Activated naive CD4-positive, alpha-beta T cell treated with anti-CD3 and anti-CD28 coated beads, Interleukin-2, amount 50 U/mL, for 24 hours (primary cell): ENCODE measurements around the gene HSPA6.
"Not testable (repeated sequence)": the region's sequence is repeated elsewhere in the genome, so short reads cannot be mapped to it uniquely, and the experiment has no call there.

ENCODE experiments used
- H3K27ac Mint-ChIP-seq: one replicate; pipeline ENCODE4 v1.8.0; 2021; ENCODE audit warnings: mild to moderate bottlenecking, mixed read lengths
- H3K27me3 Mint-ChIP-seq: one replicate; pipeline ENCODE4 v1.8.0; 2021; ENCODE audit warnings: mixed read lengths
- H3K36me3 Mint-ChIP-seq: one replicate; pipeline ENCODE4 v1.8.0; 2021; ENCODE audit warnings: mixed read lengths
- H3K4me1 Mint-ChIP-seq: one replicate; pipeline ENCODE4 v1.8.0; 2021; ENCODE audit warnings: mixed read lengths
- H3K4me3 Mint-ChIP-seq: one replicate; pipeline ENCODE4 v1.8.0; 2021; ENCODE audit warnings: mild to moderate bottlenecking, mixed read lengths
- H3K9me3 Mint-ChIP-seq: one replicate; pipeline ENCODE4 v1.8.0; 2021; ENCODE audit warnings: mixed read lengths

HSPA6 gene

DNA sequence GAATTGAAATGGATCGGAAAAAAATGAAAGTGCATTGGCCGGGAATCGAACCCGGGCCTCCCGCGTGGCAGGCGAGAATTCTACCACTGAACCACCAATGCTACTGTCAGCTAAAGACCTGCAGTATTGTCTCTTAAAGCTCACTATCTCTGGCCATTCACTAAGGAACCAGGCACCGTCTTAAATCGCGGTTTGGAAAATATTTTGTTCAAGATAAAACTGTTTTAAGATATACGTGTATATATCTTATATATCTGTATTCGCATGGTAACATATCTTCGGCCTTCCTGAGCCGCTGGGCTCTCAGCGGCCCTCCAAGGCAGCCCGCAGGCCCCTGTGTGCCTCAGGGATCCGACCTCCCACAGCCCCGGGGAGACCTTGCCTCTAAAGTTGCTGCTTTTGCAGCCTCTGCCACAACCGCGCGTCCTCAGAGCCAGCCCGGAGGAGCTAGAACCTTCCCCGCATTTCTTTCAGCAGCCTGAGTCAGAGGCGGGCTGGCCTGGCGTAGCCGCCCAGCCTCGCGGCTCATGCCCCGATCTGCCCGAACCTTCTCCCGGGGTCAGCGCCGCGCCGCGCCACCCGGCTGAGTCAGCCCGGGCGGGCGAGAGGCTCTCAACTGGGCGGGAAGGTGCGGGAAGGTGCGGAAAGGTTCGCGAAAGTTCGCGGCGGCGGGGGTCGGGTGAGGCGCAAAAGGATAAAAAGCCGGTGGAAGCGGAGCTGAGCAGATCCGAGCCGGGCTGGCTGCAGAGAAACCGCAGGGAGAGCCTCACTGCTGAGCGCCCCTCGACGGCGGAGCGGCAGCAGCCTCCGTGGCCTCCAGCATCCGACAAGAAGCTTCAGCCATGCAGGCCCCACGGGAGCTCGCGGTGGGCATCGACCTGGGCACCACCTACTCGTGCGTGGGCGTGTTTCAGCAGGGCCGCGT, at the start of gene HSPA6:
Gene HSPA6, plus strand, starts transcription at position 724 of the 925 bp plus-strand sequence. Its CDS starts 119 bp downstream, at position 843.
- Mint-ChIP-seq H3K4me3 (peak within 1 kb of the TSS; percentile 84), H3K27ac (peak within 1 kb of the TSS; percentile 99)
- H3K36me3 Mint-ChIP-seq, H3K4me1 Mint-ChIP-seq, H3K9me3 Mint-ChIP-seq, H3K27me3 Mint-ChIP-seq: not testable (repeated sequence)

DNA sequence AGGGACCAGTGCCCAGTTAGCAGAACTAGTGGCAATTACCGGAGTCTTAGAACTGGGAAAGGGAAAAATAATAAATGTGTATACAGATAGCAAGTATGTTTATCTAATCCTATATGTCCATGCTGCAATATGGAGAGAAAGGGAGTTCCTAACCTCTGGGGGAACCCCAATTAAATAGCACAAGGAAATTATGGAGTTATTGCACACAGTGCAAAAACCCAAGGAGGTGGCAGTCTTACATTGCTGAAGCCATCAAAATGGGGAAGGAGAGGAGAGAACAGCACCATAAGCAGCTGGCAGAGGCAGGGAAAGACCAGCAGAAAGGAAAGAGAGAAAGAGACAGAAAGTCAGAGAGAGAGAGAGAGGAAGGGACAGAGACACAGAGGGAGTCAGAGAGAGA, 46.6 kb upstream of the HSPA6 start:
- H3K27me3 Mint-ChIP-seq, result peaks cover 33% of the 10 kb centered on the region
- H3K36me3 Mint-ChIP-seq, H3K9me3 Mint-ChIP-seq, H3K4me1 Mint-ChIP-seq, H3K4me3 Mint-ChIP-seq, H3K27ac Mint-ChIP-seq: not testable (repeated sequence)

DNA sequence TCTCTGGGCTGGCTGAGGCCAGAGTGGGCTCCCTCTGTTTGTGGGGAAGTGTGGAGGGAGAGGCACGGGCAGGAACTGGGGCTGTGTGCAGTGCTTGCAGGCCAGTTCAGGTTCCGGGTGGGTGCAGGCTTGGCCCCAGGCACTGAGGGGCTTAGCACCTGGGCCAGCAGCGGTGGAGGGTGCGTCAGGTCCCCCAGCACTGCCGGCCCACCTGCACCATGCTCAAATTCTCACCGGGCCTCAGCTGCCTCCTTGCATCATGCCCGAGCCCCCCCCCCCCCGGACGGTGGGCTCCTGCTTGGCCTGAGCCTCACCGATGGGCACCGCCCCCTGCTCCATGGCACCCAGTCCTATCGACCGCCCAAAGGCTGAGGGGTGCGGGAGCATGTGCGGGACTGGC, 45.4 kb upstream of the HSPA6 start:
- peaks cover 21% of the 10 kb centered on the region for H3K27me3 Mint-ChIP-seq
- H3K4me3 Mint-ChIP-seq, result no peak overlapping the region

DNA sequence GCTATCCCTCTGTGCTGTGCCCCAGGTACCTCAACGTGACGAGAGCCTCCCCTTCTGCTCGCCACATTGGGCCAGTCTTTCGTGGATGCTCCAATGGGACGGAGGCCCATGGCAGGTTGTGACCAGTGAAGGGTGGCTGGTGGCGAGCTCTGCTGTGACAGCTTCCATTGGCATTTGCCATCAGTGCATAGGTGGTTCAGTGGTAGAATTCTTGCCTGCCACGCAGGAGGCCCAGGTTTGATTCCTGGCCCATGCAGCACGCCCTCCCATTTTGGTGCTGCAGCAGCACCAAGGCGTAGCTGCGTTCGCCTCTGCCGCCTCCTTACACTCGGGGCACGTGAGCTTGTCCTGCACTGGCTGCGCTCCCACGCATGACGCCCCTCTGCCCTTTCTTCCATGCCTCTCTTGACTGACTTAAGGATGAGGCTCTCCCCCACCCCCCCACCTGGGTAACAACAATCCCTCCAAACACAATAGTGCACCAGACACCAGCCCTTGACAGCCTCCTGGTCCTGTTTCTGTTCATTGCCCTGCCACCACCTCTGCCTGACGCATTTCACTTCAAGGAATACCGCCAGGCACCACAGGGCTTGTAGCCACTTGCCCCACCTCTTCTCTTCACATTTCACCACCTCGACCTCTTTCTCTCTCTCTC, 43.8 kb upstream of the HSPA6 start:
- no peaks in the 10 kb centered on the region for H3K9me3 Mint-ChIP-seq
- no peak overlapping the region for H3K4me3 Mint-ChIP-seq
- H3K4me1 Mint-ChIP-seq, result no peaks in the 10 kb centered on the region
- no peak overlapping the region for H3K27ac Mint-ChIP-seq
- H3K27me3 Mint-ChIP-seq, result peaks cover 12% of the 10 kb centered on the region
- H3K36me3 Mint-ChIP-seq, result no peaks in the 10 kb centered on the region

More for the DNA sequence above, 45.4 kb upstream of the HSPA6 start:
- Mint-ChIP-seq H3K27ac (no peak overlapping the region), H3K9me3 (no peaks in the 10 kb centered on the region), H3K4me1 (no peaks in the 10 kb centered on the region), H3K36me3 (no peaks in the 10 kb centered on the region)

DNA sequence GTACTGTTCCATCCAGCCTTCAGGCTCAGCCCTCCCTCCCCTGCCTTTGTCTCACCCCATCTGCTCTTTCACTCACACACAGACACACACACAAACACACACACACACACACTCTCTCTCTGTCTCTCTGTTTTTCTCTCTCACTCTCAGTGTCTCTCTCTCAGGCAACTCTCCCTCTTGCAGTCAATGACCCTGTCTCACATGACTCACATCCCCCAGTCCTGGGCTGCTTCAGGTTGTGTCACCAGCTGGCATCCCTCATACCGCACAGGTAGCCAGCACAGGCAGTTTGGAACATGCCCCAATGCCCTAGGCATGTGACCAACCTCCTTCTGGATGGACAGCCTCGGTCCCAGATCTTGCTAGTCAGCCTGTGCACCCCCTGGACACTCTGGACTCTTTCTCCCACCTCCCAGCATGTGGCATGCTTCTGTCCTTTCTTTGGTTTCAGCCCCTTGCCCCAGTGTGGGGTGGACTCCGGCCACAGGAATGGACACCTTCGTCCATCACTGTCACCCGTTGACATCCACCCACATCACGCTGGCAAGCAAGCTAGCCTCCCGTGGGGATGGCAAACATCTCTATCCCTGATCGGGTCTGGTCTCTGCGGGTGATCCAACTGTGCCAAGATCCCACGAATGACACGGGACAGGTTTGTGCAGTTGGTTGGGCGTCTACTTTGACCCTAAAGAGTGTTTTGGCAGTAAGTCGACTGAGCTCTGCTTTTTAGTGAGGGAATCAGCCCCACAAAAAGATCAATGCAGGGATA, 42.5 kb upstream of the HSPA6 start:
- Mint-ChIP-seq H3K27ac (no peak overlapping the region), H3K27me3 (peaks cover 11% of the 10 kb centered on the region), H3K4me1 (no peaks in the 10 kb centered on the region), H3K36me3 (no peaks in the 10 kb centered on the region), H3K9me3 (no peaks in the 10 kb centered on the region), H3K4me3 (no peak overlapping the region)

DNA sequence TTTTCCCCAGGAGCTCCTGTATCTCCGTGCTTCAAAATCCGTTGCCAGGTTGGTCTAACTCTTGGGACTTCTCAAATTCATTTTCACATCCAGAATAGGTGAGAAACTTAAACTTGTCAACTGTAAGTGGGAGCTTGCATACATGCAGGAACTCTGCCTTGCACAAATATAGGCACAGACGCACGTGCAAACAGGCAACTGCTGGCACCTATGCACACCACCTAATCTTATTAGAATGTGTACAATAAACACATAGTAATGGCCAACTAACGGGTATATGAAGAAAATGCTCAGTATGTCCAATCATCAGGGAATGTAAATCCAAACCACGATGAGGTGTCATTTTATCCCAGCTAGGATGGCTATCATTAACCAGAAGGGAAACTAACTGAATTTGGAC, 41.7 kb upstream of the HSPA6 start:
- no peaks in the 10 kb centered on the region for H3K36me3 Mint-ChIP-seq
- H3K9me3 Mint-ChIP-seq, result no peaks in the 10 kb centered on the region
- H3K4me1 Mint-ChIP-seq, result no peaks in the 10 kb centered on the region
- H3K27me3 Mint-ChIP-seq, result peaks cover 10% of the 10 kb centered on the region
- no peak overlapping the region for H3K4me3 Mint-ChIP-seq
- no peak overlapping the region for H3K27ac Mint-ChIP-seq

DNA sequence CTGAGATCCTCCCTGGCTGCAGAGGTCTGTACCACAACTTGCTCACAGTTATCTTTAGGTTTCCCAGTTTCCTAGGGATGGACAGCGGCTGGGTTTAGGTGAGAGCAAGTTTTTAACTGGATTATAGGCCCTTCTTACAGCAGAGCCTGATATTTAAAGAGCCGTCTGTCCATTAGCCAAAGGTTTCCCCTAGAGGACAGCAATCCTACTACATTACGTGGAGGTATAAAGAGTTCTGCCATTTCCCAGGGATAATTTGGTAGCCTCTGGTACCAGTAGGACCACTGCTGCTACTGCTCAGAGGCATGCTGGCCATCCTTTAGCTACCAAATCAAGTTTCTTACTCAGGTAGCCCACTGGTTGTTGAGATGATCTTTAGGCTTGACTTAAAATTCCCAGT, 41.0 kb upstream of the HSPA6 start:
- Mint-ChIP-seq H3K9me3 (no peaks in the 10 kb centered on the region), H3K36me3 (no peaks in the 10 kb centered on the region), H3K4me1 (no peaks in the 10 kb centered on the region), H3K27ac (no peak overlapping the region), H3K27me3 (peaks cover 8% of the 10 kb centered on the region), H3K4me3 (no peak overlapping the region)

DNA sequence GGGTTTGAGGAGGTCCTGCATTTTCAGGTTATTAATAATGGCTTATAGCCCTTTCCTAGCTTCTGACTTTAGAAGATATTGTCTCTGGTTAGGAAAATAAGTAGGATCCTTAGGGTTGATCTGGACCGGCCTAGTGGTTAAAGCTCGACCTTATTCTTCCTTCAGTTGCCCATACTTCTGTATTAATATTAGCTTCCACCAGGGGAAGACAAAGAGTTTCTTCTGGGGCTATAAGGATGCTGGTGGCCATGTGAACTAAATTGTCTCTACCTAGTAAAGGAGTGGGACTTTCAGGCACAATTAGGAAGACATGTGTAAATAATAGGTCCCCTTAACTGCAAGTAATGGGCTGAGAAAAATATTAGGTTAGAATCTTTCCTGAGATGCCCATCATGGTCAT, 39.7 kb upstream of the HSPA6 start:
- H3K27ac Mint-ChIP-seq, result no peak overlapping the region
- no peak overlapping the region for H3K4me3 Mint-ChIP-seq
- H3K27me3 Mint-ChIP-seq, result peaks cover 12% of the 10 kb centered on the region
- no peaks in the 10 kb centered on the region for H3K9me3 Mint-ChIP-seq
- no peaks in the 10 kb centered on the region for H3K36me3 Mint-ChIP-seq
- no peaks in the 10 kb centered on the region for H3K4me1 Mint-ChIP-seq

DNA sequence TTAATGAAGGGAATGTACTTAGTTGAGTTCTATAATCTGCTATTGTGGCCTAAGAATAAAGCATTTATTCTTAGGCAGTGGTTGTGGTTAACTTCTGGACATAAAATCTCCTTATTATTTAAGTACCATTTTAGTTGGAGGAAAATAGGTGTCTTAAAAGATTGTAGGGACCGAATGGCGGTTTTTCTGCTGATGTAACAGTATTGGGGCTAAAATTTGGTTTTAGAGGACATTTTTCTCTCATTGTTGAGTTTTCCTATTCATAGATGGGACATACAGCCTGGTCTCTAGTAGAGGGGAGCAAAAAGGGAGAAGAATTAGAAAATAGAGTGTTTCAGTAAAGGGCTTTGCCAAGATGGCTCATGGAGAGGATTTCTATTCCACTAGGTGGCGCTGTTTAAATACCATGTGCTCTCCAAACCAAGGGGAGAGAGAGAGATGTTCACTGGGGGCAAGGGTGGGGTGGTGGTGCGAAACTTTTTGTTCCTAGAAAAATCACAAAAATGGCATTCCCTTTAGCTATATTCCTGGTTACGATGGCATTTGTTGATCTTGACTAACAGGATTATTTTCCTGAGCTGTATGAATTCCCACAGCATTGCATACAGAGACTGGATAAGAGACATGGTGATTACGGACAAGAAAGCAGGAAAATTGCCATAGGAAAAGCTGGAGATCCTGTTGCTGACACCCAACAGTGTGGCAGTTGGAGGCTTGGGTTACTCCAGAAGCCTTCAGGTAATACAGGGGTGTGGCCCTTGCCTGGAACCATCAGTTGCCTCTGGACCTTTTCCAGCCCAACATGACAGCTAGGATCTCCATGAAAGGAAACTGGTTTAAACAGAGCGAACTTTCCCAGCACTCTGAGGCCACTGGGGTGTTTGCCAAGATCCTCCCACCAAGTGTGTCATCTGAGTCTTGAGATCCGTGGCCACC, 37.3 kb upstream of the HSPA6 start:
- Mint-ChIP-seq H3K27ac (no peak overlapping the region), H3K4me3 (no peak overlapping the region), H3K27me3 (peaks cover 23% of the 10 kb centered on the region), H3K9me3 (no peaks in the 10 kb centered on the region), H3K36me3 (no peaks in the 10 kb centered on the region), H3K4me1 (peaks cover 13% of the 10 kb centered on the region)

DNA sequence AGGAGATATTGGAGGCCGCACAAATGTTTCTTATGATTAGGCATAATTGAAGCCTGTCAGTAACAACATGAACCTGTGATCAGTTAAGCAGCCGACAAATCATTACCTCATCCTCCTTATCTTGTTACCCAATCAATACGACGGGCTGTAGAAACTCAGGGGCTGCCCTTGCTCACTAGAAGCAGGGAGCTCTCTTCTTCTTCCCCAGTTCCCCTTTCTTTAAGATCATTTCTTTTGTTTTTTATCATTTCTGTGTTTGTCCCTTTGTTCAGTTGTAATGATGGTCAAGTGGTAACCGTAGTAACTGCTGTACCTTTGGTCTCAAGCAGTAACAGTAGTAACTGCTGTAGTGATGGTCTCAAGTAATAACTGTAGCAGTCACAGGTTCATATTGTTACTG, 32.9 kb upstream of the HSPA6 start:
- Mint-ChIP-seq H3K9me3 (no peaks in the 10 kb centered on the region), H3K27ac (no peak overlapping the region), H3K4me1 (peaks cover 13% of the 10 kb centered on the region), H3K27me3 (peaks cover 38% of the 10 kb centered on the region), H3K36me3 (no peaks in the 10 kb centered on the region), H3K4me3 (no peak overlapping the region)

DNA sequence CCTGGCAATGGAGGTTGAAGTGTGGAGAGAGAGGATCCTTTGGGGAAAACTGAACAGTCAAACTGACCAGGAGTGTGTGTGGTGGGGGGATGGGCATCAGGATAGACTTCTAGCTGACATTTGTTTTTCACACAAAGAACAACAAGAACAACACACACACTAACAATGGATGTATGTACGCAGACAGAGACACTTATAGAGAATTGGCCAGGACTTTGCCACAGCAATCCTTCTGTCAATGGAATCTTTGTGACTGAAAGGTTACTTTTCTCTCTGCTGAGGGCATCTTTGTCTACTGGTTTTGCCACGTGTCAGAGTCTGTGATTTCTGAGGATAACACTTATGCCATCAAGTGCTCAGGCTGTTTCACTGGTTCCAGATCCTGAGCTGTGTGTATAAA, 31.5 kb upstream of the HSPA6 start:
- H3K27me3 Mint-ChIP-seq, result peaks cover 43% of the 10 kb centered on the region

DNA sequence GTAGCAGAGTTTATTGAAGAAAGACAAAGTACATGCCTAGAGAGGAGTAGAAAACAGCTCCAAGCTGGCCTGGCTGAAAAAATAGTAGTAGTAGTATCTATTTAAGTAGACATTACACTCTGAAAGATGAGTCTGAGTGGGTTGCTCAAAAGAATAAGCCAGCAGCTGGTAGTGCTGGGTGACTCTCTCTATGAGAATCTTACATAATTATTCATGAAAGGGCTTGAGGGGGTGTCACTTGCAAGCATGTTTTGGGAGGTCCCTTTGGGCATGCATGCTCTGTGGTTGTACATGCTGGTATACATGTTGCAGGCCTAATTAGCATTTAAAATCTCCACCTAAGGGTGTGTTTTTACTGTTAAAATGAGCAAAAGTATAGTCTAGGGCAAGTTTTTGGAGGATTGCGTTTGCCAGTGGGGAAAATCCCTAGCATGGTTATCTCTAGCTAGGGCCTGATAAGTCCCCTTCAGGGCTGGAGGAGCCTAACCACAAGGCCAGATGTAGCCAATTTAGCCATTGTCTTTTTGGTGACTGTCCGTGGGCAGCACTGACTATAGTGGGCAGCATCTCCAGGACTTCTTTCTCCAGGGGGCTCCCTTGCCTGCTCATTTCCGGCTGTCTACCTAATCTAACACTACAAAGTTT, 30.1 kb upstream of the HSPA6 start:
- Mint-ChIP-seq H3K9me3 (no peaks in the 10 kb centered on the region), H3K4me1 (peaks cover 13% of the 10 kb centered on the region), H3K27ac (no peak overlapping the region), H3K36me3 (no peaks in the 10 kb centered on the region), H3K27me3 (peaks cover 41% of the 10 kb centered on the region), H3K4me3 (no peak overlapping the region)

More for the DNA sequence above, 31.5 kb upstream of the HSPA6 start:
- H3K27ac Mint-ChIP-seq, result no peak overlapping the region
- no peaks in the 10 kb centered on the region for H3K36me3 Mint-ChIP-seq
- H3K4me1 Mint-ChIP-seq, result peaks cover 13% of the 10 kb centered on the region
- no peaks in the 10 kb centered on the region for H3K9me3 Mint-ChIP-seq
- H3K4me3 Mint-ChIP-seq, result no peak overlapping the region

DNA sequence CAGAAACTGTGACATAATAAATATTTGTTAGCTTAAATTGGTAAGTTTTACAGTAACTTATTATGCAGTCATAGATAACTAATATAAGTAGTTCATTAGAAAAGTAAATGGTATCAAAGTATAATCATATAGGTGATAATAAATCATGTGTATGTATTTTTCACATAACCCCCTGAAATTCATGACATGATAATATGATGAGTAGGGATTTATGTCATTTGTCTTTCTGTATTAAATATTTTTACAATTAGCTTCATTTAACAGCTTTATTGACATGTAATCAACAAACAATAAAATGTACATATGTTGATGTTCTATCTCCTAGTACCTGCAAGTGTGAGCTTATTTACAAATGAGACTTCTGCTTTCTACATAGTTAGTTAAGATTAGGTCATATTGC, 28.9 kb upstream of the HSPA6 start:
- Mint-ChIP-seq H3K4me3 (no peak overlapping the region), H3K9me3 (no peaks in the 10 kb centered on the region), H3K27me3 (peaks cover 33% of the 10 kb centered on the region), H3K27ac (no peak overlapping the region), H3K36me3 (no peaks in the 10 kb centered on the region), H3K4me1 (peaks cover 18% of the 10 kb centered on the region)

DNA sequence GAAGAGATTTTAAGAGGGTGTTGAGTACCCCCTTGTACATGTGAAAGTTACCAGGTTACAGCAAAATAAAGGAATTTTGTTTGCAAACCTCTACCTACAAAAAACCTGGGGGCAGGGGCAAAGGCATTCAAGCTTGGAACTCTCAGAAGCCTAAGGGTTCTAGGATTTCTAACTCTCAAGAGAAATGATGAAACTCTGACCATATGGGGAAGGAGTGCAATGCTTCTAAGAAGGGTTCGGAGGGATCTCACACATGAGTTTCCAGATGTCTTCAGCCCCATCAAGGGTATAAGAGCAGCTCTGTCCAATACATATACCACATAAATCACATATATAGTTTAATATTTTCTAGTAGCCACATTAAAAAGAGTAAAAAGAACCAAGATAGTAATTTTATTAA, 26.4 kb upstream of the HSPA6 start:
- Mint-ChIP-seq H3K27ac (no peak overlapping the region), H3K27me3 (peaks cover 27% of the 10 kb centered on the region), H3K36me3 (no peaks in the 10 kb centered on the region), H3K4me3 (no peak overlapping the region), H3K9me3 (no peaks in the 10 kb centered on the region), H3K4me1 (peaks cover 5% of the 10 kb centered on the region)
